ENCODE results near the gene ANP32B.
"Not testable (repeated sequence)": the region's sequence is repeated elsewhere in the genome, so short reads cannot be mapped to it uniquely, and the experiment has no call there.

Gene ANP32B

DNA sequence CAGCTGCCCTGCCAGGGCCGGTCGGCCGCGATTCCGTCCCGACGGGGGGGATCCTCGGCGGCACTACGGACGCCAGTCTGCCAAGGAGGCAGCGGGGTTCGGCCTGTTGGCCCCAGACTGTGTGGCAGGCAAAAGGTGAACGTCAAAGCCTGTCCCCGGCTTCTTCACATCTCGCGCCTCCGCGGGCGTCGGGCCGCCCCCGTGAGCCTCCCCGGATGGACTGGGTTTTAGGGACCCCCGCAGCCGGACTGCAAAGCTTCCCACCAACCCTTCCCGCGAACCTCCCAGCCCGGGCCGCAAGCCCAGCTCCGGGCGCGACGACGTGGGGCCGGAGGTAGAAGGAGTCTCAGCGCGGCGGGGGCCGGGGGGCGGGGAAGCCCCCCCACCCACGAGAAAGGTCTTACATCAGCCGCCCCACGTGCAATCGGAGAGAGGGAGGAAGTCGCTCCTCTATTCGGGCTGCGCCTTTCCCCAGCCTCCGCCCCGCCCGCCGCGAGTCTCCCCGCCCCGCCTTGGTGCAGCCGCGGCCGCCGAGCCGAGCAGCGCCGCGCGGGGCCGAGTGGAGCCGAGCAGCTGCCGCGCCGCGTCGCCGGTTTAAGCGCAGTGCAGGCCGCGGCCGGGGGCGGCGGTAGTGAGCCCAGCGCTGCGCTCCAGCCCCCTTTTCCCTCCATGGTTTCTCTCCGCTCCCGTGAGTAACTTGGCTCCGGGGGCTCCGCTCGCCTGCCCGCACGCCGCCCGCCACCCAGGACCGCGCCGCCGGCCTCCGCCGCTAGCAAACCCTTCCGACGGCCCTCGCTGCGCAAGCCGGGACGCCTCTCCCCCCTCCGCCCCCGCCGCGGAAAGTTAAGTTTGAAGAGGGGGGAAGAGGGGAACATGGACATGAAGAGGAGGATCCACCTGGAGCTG is at the start of gene ANP32B:
ANP32B (plus strand) TSS at position 659 of the 906 bp plus-strand sequence; CDS start at position 874, 215 bp downstream.
- DNase-seq = peak; percentile 80

DNA sequence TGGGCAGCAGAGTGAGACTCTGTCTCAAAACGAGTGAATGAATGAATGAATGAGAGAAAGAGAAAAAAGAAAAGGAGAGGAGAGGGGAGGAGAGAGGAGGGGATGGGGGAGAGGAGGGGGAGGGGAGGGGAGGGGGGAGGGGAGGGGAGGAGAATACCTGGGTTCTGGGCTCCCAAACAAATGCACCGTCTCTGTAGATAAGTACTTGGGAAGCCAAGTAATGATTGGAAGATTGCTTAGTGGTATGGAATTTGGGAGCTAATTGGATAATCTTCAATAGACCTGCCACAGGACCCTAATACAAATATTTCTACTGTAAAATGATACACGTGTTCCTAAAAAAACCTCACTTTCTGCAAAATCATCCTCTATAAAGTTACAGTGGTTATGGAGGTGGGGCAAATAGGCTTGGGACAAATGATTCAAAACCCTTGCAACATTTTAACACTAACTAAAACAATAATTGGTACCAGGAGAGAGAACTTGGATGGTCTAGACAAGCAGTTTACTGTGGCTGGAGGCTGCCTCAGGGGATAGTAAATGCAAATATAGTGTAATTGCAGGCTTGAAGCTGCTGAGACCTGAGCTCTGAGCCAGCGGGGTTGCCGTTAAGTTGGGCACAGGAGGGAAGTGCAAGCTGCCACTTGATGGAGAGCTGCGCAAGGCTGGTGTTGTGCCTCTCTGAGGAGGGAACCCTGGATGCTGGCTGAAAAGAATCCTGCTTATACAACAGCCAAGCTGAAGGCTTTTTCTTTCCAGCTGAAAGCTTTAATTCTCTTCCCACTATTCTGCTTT is 48.6 kb upstream of the ANP32B start:
- DNase-seq = no peak

- DNase-seq = no peak
Observed at GRCh38 chr9:97935276-97935675, 47.9 kb upstream of the ANP32B start.

- DNase-seq = no peak
Observed at GRCh38 chr9:97936998-97937397, 46.1 kb upstream of the ANP32B start.

DNA sequence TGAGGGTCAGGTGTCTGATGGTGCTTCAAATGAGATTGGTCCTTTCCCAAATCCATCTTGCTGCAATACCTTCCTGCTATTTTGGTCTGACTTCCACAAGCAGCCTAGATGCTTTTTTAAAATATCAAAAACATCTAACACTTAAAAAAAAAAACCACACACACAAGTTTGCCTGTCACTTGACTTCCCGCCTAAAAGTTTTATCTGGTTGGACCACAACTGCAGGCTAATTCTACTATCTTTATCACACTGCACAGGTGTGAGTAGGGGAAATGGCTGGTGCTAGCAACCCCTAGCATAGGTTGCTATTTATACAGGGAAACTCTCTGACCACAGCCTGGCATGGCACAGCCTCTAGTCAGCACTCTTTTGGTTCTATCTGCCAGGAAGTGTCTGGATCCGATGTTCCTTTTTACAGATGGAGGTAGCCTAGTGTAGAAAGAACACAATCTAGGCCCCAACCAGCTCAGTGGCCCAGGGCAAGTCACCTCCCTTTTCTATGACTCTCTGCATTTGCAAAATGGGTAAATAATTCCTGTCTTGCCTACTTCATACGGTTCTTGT is 45.0 kb upstream of the ANP32B start, which contains the start of gene HEMGN:
HEMGN (minus strand) TSS at position 92 of the 564 bp plus-strand sequence; CDS start at position 56, 36 bp downstream.
- no peak for DNase-seq

DNA sequence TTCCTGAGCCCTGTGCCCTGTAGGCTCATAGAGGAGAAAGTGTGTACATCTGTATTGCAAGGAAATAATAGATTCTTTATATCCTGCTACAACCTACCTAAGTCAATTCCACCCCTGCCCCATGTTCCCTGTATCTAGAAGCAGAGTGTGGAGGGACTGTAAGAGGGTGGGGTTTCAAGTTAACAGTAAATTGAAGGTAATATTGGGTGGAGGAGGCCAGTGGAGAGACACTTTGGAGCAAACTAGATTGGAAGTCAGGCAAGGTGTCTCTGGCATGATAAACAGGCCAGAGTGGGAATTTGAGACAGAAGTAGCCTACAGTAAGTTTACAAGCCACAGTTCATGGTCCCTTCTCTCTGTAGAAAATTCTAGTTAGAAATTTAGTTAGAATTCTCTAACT is 42.9 kb upstream of the ANP32B start:
- no peak for DNase-seq

DNA sequence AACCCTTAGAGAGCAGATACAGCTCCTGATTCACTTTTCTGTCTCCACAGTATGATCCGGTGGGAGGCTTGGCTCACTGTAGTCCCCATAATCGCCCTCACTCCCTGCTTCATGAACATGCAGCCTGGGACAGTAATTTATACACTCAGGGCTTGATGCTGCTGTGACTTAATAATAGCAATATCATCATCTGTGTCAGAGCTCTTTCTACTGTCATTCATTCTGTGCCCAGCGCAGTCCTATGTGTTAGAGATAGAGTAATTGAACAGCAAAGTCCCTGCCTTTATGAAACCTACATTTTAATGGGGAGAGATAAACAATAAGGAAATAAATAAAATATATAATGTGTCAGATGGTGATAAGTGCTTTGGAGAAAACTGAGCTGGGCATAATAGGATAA is 42.4 kb upstream of the ANP32B start:
- DNase-seq = no peak

DNA sequence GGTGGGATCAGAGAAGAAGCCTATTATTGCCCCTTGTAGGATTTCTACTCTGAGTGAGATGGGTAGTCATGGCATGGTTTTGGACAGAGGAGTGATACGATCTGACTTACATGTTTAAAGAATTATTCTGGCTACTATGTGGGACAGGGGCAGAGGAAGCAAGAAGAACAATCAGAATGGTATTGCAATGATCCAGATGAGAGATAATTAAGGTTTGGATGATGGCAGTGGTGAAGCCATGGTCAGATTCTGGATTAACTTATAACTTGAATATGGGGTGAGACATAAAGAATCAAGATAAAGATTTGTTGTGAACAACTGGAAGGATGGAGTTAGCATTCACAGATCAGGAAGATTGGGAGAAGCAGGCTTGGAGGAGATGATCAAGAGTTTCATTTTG is 41.8 kb upstream of the ANP32B start:
- DNase-seq = no peak

DNA sequence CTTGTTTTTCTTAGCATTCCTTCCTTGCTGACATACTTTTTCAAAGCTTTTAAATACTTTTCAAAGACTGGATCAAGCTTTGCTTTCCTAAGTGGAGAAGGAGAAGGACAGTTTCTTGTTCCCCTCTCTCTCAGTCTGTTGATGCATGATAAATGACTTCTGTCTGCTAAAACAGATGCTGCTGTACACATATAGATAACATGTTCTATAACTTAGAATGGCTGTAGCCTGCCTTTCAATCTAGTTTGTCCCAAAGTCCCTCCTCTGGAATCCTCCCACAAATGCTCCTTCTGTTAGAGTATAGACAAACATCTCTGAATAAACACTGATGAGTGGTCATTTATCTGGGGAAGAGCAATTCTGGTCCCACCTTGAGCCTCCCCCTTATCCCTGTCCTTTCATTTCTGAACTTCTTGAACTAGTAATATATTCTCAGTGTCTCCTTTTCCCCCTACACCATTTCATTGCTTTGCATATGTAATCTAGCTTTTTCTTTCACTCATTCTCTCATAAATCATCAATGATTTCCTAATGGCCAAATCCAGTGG is 39.8 kb upstream of the ANP32B start:
- no peak for DNase-seq

DNA sequence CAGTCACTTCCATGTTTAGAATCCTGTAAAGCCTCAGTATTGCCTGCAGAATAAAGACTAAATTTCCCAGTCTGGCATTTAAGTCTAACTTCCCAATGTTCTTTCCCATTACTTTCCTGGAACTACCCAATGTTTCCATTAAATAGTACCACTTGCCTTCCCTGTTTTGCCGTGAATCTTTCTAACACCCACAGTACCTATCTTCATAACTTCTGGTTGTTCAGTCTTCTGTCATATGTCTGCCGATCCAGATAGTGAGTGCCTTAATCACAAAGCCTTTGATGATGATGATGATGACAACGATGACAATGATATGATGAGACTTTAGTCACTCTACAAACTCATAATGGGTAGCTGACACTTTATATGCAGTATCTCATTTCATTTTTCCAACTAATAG is 38.5 kb upstream of the ANP32B start:
- no peak for DNase-seq

- DNase-seq = not testable (repeated sequence)
Observed at GRCh38 chr9:97945470-97945869, 37.7 kb upstream of the ANP32B start.

GRCh38 chr9:97947094-97947493 is 36.0 kb upstream of the ANP32B start:
- not testable (repeated sequence) for DNase-seq

DNA sequence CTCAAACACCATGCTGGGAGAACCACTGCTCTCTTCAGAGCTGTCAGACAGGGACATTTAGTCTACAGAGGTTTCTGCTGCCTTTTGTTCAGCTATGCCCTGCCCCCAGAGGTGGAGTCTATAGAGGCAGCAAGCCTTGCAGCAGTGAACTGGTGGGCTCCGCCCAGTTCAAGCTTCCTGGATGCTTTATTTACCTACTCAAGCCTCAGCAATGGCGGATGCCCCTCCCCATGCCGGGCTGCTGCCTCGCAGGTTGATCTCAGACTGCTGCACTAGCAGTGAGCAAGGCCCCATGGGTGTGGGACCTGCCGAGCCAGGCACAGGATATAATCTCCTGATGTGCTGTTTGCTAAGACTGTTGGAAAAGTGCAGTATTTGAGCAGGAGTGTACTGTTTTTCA is 32.3 kb upstream of the ANP32B start:
- not testable (repeated sequence) for DNase-seq

DNA sequence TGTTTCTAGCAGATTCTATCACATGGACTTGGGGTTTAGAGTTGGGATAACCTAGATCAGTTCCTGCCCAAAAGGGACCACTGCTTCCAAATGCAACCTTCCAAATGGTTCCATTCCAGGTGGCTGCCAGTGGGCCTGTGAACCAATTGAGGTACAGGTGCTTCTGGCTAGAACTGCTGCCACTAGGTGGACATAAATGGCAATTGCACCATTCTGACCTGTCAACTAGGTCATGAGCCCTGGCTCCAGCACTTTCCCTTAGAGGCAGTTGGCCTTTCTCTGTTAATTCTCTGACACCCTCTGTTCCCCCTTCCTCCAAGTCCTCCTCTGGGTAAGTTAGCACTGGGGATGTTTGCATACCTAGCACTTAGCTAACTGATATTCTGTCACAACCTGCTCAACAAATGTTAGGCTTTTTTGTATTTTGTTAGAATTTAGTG is 28.6 kb upstream of the ANP32B start:
- peak; percentile 20 for DNase-seq

- no peak for DNase-seq
Observed at GRCh38 chr9:97956331-97956730, 26.8 kb upstream of the ANP32B start.

DNA sequence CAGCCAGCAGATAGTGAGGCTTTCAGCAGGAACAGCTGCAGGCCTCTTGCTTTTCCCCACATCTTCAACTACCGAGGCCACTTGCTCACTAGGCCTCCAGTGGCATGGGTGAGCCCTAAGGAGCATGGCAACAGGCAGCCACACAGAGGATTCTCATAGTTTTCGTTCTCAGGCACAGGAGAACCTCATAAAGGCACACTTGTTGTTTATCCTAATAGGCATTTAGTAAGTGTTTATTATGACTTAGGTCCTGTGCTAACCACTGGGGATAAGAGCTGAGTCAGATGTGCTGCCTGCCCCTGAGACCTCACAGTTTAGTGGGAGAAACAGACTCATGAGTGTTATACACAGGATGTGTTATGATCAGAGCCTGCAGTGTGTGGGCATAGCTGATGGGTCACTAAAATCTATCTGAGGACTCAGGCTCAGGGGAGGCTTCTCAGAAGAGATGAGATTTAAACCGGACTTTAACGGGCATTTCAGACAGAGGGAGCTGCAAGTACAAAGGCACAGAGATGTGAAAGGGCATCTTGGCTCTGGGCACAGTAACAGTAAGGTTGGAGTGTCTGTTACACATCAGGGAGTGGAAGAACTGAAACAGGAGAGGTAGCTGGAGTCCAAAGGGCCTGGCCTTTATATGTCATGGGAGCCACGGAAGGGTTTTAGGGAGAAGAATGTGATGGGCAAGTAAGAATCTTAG is 24.2 kb upstream of the ANP32B start:
- DNase-seq = no peak

GRCh38 chr9:97959585-97959984 is 23.6 kb upstream of the ANP32B start:
- no peak for DNase-seq

DNA sequence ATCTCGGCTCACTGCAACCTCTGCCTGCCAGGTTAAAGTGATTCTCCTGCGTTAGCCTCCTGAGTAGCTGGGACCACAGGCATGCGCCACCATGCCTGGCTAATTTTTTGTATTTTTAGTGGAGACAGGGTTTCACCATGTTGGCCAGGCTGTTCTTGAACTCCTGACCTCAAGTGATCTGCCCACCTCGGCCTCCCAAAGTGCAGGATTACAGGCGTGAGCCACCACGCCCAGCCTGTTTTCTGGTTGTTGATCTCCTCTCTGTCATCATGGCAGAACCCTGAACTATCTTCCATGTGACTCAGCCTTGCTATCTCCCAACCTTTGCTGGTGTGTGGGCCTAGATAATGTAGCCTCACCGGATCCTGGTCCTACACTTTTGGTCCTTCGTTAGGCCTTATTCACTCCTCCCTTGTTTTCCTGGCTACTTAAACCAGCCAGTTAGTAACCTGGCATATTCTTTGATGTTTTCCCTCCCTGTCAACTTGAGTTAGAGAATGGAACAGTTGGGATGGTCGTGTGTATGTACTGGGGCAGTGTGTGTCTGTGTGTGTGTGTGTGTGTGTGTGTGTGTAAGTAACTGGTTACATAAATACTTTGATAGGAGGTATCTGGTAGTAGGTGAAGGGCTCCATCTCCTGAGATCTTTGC is 22.3 kb upstream of the ANP32B start:
- not testable (repeated sequence) for DNase-seq

DNA sequence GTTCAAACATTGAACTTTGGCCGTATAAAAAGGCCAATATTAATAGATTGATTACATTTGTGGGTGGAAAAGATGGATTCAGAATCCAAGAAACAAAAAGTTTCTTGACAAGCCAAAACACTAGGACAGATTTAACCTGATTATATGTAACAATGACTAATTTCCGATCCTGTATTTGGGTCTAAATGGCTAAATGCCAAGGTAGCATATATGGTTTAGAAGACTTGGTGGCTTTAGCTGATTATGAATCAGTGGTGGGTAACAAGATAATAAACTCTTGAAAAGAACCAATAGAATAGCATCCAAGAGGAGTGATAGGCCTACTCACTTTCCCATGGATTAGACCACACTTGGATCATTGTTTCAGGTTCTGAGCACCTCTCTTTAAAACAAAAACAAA is 21.8 kb upstream of the ANP32B start:
- DNase-seq = no peak

DNA sequence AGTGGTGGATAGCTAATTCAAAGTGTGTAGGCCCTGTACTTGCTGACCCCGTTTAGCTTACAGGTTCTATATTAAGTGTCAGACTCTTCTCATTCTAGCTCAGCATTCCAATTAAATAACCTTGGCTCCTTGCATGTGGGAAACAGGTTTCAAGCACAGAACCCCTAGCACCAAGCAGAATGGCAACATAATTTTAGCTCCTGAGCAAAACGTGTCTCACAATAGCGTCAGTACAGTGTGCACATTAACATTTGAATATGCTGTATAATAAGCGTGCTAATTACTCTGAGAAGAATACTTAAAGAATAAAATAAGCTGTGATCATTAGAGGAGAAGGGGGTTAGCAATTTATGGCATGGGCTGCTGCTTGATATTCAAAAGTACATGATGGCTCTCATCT is 21.0 kb upstream of the ANP32B start:
- DNase-seq = no peak

GRCh38 chr9:97962575-97962974 is 20.6 kb upstream of the ANP32B start:
- no peak for DNase-seq

DNA sequence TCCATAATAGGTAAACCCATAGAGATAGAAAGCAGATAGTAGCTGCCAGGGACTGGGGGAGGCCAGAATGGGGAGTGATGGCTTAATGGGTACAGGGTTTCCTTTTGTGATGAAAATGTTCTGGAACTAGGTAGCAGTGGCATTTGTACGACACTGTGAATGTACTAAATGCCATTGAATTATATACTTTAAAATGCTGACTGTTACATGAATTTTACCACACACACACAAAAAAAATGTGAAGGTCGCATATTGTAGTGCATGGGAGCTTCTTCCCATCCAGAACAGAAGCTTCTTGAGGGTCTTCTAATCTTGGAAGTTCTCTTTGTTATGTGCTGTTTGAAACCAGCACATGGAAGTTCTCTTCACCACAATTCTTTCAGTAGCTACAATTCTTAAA is 19.9 kb upstream of the ANP32B start:
- no peak for DNase-seq
